HepG2 (cell line): ENCODE results near the gene PLCB2. TPM values are rescaled to one million over a fixed set of nuclear protein-coding genes. Genes with fewer than 3 reads are reported as not detected.
A peak's percentile ranks its signal among the peaks of the same experiment; 100 is the strongest.

Experiments
- CEBPG ChIP-seq: IDR thresholded peaks from 2 replicates; pipeline ENCODE4 v1.6.1; 2016
- FOXO1 ChIP-seq: sonication (generic); formaldehyde crosslinking; IDR thresholded peaks from 2 replicates; pipeline ENCODE4 v1.4.0; 2020; ENCODE audit warnings: missing genetic modification reagents
- HDAC2 ChIP-seq: sonication (generic); formaldehyde crosslinking; IDR thresholded peaks from 2 replicates; pipeline ENCODE4 v1.4.0; 2020; ENCODE audit warnings: missing genetic modification reagents
- JDP2 ChIP-seq: sonication (generic); formaldehyde crosslinking; IDR thresholded peaks from 2 replicates; pipeline ENCODE4 v1.8.1; 2022; ENCODE audit warnings: missing genetic modification reagents, borderline replicate concordance
- KDM4B ChIP-seq: sonication (generic); formaldehyde crosslinking; IDR thresholded peaks from 2 replicates; pipeline ENCODE4 v1.4.0; 2020; ENCODE audit warnings: missing genetic modification reagents
- KIAA2018 ChIP-seq: sonication (generic); formaldehyde crosslinking; IDR thresholded peaks from 2 replicates; pipeline ENCODE4 v1.5.0; 2020; ENCODE audit warnings: mild to moderate bottlenecking, missing genetic modification reagents, borderline replicate concordance
- MIXL1 ChIP-seq: IDR thresholded peaks from 2 replicates; pipeline ENCODE4 v1.6.1; 2016
- MTA1 ChIP-seq: sonication (generic); formaldehyde crosslinking; IDR thresholded peaks from 2 replicates; pipeline ENCODE4 v1.4.0; 2020; ENCODE audit warnings: missing genetic modification reagents, mild to moderate bottlenecking, borderline replicate concordance
- NCOA5 ChIP-seq: sonication (generic); formaldehyde crosslinking; IDR thresholded peaks from 2 replicates; pipeline ENCODE4 v1.4.0; 2020; ENCODE audit warnings: missing genetic modification reagents
- NFATC3 ChIP-seq: sonication (generic); formaldehyde crosslinking; IDR thresholded peaks from 2 replicates; pipeline ENCODE4 v1.5.1; 2020; ENCODE audit warnings: mild to moderate bottlenecking, missing genetic modification reagents
- NRL ChIP-seq: sonication (generic); formaldehyde crosslinking; IDR thresholded peaks from 2 replicates; pipeline ENCODE4 v1.5.0; 2020; ENCODE audit warnings: missing genetic modification reagents, mild to moderate bottlenecking, moderate library complexity, borderline replicate concordance
- RARA ChIP-seq: IDR thresholded peaks from 2 replicates; pipeline ENCODE4 v1.6.1; 2016; ENCODE audit warnings: missing genetic modification reagents, missing compliant biosample characterization
- SMAD3 ChIP-seq: sonication (generic); formaldehyde crosslinking; IDR thresholded peaks from 2 replicates; pipeline ENCODE4 v1.4.0; 2020; ENCODE audit warnings: missing genetic modification reagents
- SNAPC5 ChIP-seq: sonication (generic); formaldehyde crosslinking; IDR thresholded peaks from 2 replicates; pipeline ENCODE4 v1.8.1; 2023; ENCODE audit warnings: mild to moderate bottlenecking, missing genetic modification reagents, borderline replicate concordance
- ZNF180 ChIP-seq: sonication (generic); formaldehyde crosslinking; IDR thresholded peaks from 2 replicates; pipeline ENCODE4 v1.4.0; 2020; ENCODE audit warnings: low read depth, missing genetic modification reagents, borderline replicate concordance
- ZNF34 ChIP-seq: sonication (generic); formaldehyde crosslinking; IDR thresholded peaks from 2 replicates; pipeline ENCODE4 v1.4.0; 2020; ENCODE audit warnings: mild to moderate bottlenecking, missing genetic modification reagents, borderline replicate concordance
- ZNF430 ChIP-seq: sonication (generic); formaldehyde crosslinking; IDR thresholded peaks from 2 replicates; pipeline ENCODE4 v1.9.0; 2021; ENCODE audit warnings: mild to moderate bottlenecking, missing genetic modification reagents
- ZNF550 ChIP-seq: sonication (generic); formaldehyde crosslinking; IDR thresholded peaks from 2 replicates; pipeline ENCODE4 v1.4.0; 2020; ENCODE audit warnings: mild to moderate bottlenecking, missing genetic modification reagents, borderline replicate concordance
- ZNF569 ChIP-seq: sonication (generic); formaldehyde crosslinking; IDR thresholded peaks from 2 replicates; pipeline ENCODE4 v1.5.0; 2020; ENCODE audit warnings: mild to moderate bottlenecking, missing genetic modification reagents, moderate library complexity, borderline replicate concordance
- ZNF639 ChIP-seq: conservative IDR thresholded peaks from 2 replicates; pipeline ENCODE4 v1.6.1; 2018; ENCODE audit warnings: missing genetic modification reagents
- ZNF709 ChIP-seq: sonication (generic); formaldehyde crosslinking; IDR thresholded peaks from 2 replicates; pipeline ENCODE4 v1.5.0; 2020; ENCODE audit warnings: mild to moderate bottlenecking, missing genetic modification reagents
- polyA plus RNA-seq, 8 experiments: library from polyadenylated mRNA; depleted of rRNA in 3 of 8; stranded (reverse) in 7 of 8; unstranded in 1 of 8; fragments of >200 nt; fragmentation: Illumina TruSeq in 4 of 8; extraction: Trizol in 4 of 8; gene quantifications; 2 replicates each; pipeline versions ENCODE4 v1.2.1 to v1.2.3, GENCODE V29; 2011 to 2016; ENCODE audit warnings: low read depth in 4 of 8, missing spikeins in 1 of 8, mixed read lengths in 1 of 8; ENCODE audit not compliant: insufficient read depth in 1 of 8
- total RNA-seq, 5 experiments: library from RNA; depleted of rRNA; stranded (reverse); fragments of >200 nt; fragmentation: Illumina TruSeq; extraction: Trizol; gene quantifications; 2 replicates each; pipeline ENCODE4 v1.2.3, GENCODE V29; 2016; ENCODE audit warnings: low read depth in 1 of 5

The PLCB2 gene
- total and polyA plus RNA-seq, 2 of the 13 experiments (the other 11 are each of a cell fraction or from before 2014, with no cell fraction given): 0.11 TPM; not detected in 1

GRCh38 chr15:40272485-40273056 is 35.2 kb downstream of the PLCB2 start (continued):
- no peak for TF ChIP-seq KIAA2018 (CRISPR knock-in tag)
- no peak for TF ChIP-seq ZNF430 (CRISPR knock-in tag)
- no peak for TF ChIP-seq FOXO1 (CRISPR knock-in tag)
- TF ChIP-seq MTA1 (CRISPR knock-in tag): peak; percentile 51; the same call in 1 of the 2 replicates
- TF ChIP-seq NRL (CRISPR knock-in tag): no peak
- TF ChIP-seq ZNF639 (CRISPR knock-in tag): no peak
- no peak for TF ChIP-seq SMAD3 (CRISPR knock-in tag)
- no peak for TF ChIP-seq ZNF550 (CRISPR knock-in tag)
- no peak for TF ChIP-seq NCOA5 (CRISPR knock-in tag)
- TF ChIP-seq NFATC3 (CRISPR knock-in tag): no peak
- no peak for TF ChIP-seq MIXL1
- no peak for TF ChIP-seq HDAC2 (CRISPR knock-in tag)
- no peak for TF ChIP-seq JDP2
- no peak for TF ChIP-seq ZNF34 (CRISPR knock-in tag)
- no peak for TF ChIP-seq ZNF709 (CRISPR knock-in tag)
- no peak for TF ChIP-seq SNAPC5 (CRISPR knock-in tag)
- TF ChIP-seq KDM4B: no peak
- no peak for TF ChIP-seq ZNF180 (CRISPR knock-in tag)
- no peak for TF ChIP-seq ZNF569 (CRISPR knock-in tag)
- no peak for TF ChIP-seq CEBPG (CRISPR knock-in tag)
- TF ChIP-seq RARA (CRISPR knock-in tag): no peak
